ENCODE results near the gene ADD1.

Gene ADD1

GRCh38 chr4:2963966-2964471, 120.4 kb downstream of the ADD1 start:
- DNase-seq (ENCODE audit: low read depth in 2 of 2), result no peak

DNA sequence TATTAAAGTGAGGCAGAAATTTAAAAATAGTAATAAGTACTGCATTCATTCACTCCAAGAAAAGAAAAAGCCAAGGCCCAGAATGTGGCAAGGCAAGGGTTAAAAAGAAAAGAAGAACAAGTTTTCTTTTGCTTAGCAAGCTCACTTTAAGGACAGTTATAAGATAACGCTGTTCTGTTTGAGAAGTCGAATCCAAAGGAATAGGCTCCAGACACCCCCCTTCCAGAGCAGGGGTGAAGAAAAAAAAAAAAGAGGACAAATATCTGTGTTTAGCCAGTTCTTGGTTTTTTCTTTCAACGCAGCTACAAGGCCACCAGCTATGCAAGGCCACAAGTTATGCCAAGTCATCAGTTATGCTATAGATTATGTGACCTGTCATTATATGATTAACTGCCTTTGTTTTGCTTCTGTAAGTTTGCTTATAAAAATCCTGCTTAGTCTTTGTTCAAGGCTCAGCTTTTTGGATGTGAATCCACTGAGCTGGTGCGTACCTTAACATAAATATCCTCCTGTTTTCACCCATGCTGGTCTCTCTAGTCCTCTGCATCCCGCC, 121.1 kb downstream of the ADD1 start:
- no peak for DNase-seq (ENCODE audit: low read depth in 2 of 2)

DNA sequence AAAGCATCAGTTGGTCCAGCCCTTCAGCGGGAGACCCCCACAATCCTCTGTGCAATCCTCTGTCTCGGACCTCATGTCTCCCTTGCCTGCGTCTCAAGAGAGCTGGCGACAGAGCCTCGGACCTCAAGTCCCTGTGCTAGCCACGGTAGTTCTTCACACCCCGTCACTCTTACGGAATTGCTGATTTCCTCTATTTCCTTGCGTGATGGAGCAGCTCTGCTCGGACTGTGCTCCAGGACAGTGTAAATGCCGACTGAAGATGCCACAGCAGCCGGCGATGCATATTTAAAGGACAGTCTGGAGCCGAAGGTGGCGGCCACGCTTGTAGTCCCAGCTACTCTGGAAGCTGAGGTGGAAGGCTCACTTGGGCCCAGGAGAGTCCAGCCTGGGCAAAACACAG, 121.6 kb downstream of the ADD1 start:
- DNase-seq (ENCODE audit: low read depth in 2 of 2), result no peak

- no peak for DNase-seq (ENCODE audit: low read depth in 2 of 2)
Measured at GRCh38 chr4:2968381-2968780, 124.7 kb downstream of the ADD1 start.

GRCh38 chr4:2971275-2971674, 127.6 kb downstream of the ADD1 start:
- no peak for DNase-seq (ENCODE audit: low read depth in 2 of 2)

DNA sequence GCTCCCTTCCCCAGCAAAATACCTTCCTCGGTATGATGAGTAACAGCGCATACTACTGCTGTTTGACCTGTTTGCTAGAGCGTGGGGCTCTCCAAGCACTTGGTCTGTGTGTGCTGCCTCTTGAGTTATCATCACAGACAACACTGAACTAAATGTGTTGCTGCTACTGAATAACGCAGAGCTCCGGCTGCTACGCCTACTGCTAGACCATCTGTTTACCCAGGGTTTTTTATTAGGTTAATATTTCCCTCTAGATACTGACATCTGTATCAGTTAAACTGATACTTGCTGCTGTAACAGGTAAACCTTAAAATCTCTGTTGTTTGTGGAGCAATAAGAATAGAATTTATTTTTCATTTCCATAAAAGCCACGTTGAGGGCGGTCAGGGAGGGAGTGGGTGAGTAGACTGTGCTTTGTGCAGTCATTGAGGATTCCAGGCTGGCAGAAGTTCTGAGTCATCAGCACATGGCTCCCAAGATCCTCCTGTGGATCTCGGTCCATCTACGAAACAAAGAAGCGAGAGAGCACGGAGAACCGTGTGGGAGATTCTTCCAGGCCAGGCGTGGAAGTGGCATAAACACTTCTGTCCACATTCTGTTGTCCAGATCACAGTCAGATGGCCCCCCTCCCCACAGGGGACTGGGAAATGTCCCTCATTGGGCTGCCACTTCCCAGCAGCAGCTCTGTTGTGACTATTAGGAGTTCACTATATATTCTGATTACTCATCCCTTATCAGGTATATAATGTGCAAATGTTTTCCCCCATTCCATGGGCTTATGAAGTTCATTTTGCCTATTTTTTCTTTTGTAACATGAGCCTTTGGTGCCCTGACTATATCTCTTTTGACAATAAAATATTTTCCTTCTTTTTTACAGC, 133.8 kb downstream of the ADD1 start:
- DNase-seq (ENCODE audit: low read depth in 2 of 2), result no peak
